HepG2 (cell line): ENCODE results near the gene TEC.

Experiments used
- BRF2 ChIP-seq: sonication (generic); formaldehyde crosslinking; IDR thresholded peaks from 2 replicates; pipeline ENCODE4 v1.8.1; 2022; ENCODE audit warnings: mild to moderate bottlenecking, missing genetic modification reagents
- CBFB ChIP-seq: sonication (generic); formaldehyde crosslinking; IDR thresholded peaks from 2 replicates; pipeline ENCODE4 v1.4.0; 2020; ENCODE audit warnings: missing genetic modification reagents
- CEBPG ChIP-seq: IDR thresholded peaks from 2 replicates; pipeline ENCODE4 v1.6.1; 2016
- CTCF ChIP-seq: sonication (generic); formaldehyde crosslinking; IDR thresholded peaks from 2 replicates; pipeline ENCODE4 v1.5.0; 2020; ENCODE audit warnings: mild to moderate bottlenecking, missing genetic modification reagents, moderate library complexity
- POLR2A ChIP-seq, 2 experiments: IDR thresholded peaks; 2 replicates each; pipeline ENCODE4 v1.6.1; 2011; ENCODE audit warnings: low read depth in 2 of 2, low read length in 2 of 2, mild to moderate bottlenecking in 1 of 2, moderate library complexity in 1 of 2; ENCODE audit not compliant: insufficient read depth in 1 of 2
- TAF1 ChIP-seq: sonication (generic); formaldehyde crosslinking; IDR thresholded peaks from 2 replicates; pipeline ENCODE4 v1.4.0; 2020; ENCODE audit warnings: missing genetic modification reagents
- ZNF24 ChIP-seq: fragments of 450-650 bp; IDR thresholded peaks from 2 replicates; pipeline ENCODE4 v1.6.1; 2017; ENCODE audit warnings: antibody characterized with exemption, mild to moderate bottlenecking
- ZNF570 ChIP-seq: sonication (generic); formaldehyde crosslinking; IDR thresholded peaks from 2 replicates; pipeline ENCODE4 v1.4.0; 2020; ENCODE audit warnings: mild to moderate bottlenecking, missing genetic modification reagents, borderline replicate concordance
- ZNF629 ChIP-seq: sonication (generic); formaldehyde crosslinking; conservative IDR thresholded peaks from 2 replicates; pipeline ENCODE4 v1.5.0; 2020; ENCODE audit warnings: missing genetic modification reagents
- ZNF687 ChIP-seq: sonication (generic); formaldehyde crosslinking; IDR thresholded peaks from 2 replicates; pipeline ENCODE4 v1.5.1; 2020; ENCODE audit warnings: mild to moderate bottlenecking, missing genetic modification reagents, moderate library complexity
- ZNF7 ChIP-seq: IDR thresholded peaks from 2 replicates; pipeline ENCODE4 v1.6.1; 2016; ENCODE audit warnings: missing biosample characterization, missing genetic modification reagents

- TF ChIP-seq ZNF24 = no peak
- TF ChIP-seq BRF2 (CRISPR knock-in tag) = no peak
- TF ChIP-seq CTCF (CRISPR knock-in tag) = no peak
- no peak for TF ChIP-seq ZNF687 (CRISPR knock-in tag)
- TF ChIP-seq CBFB (CRISPR knock-in tag) = no peak
- no peak for TF ChIP-seq TAF1 (CRISPR knock-in tag)
- no peak for TF ChIP-seq ZNF570
- no peak for TF ChIP-seq ZNF7 (CRISPR knock-in tag)
- no peak for TF ChIP-seq ZNF629
- no peak for TF ChIP-seq POLR2A (IDR thresholded peaks at IDR 0.05; ENCODE audit: insufficient read depth in 1 of 2, low read depth in 2 of 2, low read length in 2 of 2)
- no peak for TF ChIP-seq CEBPG
Measured at GRCh38 chr4:48190839-48191238, 78.8 kb downstream of the TEC start.
